ENCODE measurements around the gene ERICH4.

ERICH4 gene

GRCh38 chr19:41414461-41414860 is 28.5 kb upstream of the ERICH4 start:
- DNase-seq (ENCODE audit: low read depth, low spot score), result no peak

GRCh38 chr19:41415154-41415571 is 27.8 kb upstream of the ERICH4 start:
- no peak for DNase-seq (ENCODE audit: low read depth, low spot score)

GRCh38 chr19:41416194-41416674 is 26.7 kb upstream of the ERICH4 start:
- no peak for DNase-seq (ENCODE audit: low read depth, low spot score)

GRCh38 chr19:41420101-41420880 is 22.7 kb upstream of the ERICH4 start:
- no peak for DNase-seq (ENCODE audit: low read depth, low spot score)

GRCh38 chr19:41421314-41421713 is 21.6 kb upstream of the ERICH4 start:
- no peak for DNase-seq (ENCODE audit: low read depth, low spot score)

- DNase-seq (ENCODE audit: low read depth, low spot score), result no peak
Measured at GRCh38 chr19:41421973-41422372, 21.0 kb upstream of the ERICH4 start.

GRCh38 chr19:41422456-41422855 is 20.5 kb upstream of the ERICH4 start:
- DNase-seq (ENCODE audit: low read depth, low spot score), result no peak

GRCh38 chr19:41422955-41423354 is 20.0 kb upstream of the ERICH4 start:
- DNase-seq (ENCODE audit: low read depth, low spot score), result no peak

- no peak for DNase-seq (ENCODE audit: low read depth, low spot score)
Measured at GRCh38 chr19:41424335-41425173, 18.4 kb upstream of the ERICH4 start.

GRCh38 chr19:41425174-41426115 is 17.5 kb upstream of the ERICH4 start:
- DNase-seq (ENCODE audit: low read depth, low spot score), result peak; percentile 10

GRCh38 chr19:41426116-41426841 is 16.7 kb upstream of the ERICH4 start:
- DNase-seq (ENCODE audit: low read depth, low spot score), result no peak

GRCh38 chr19:41426952-41427646 is 15.9 kb upstream of the ERICH4 start, which contains the start of gene B3GNT8:
TSS of gene B3GNT8 (minus strand) at chr19:41427374. CDS start at chr19:41426778, 596 bp downstream.
- peak; percentile 78 for DNase-seq (ENCODE audit: low read depth, low spot score)

- peak; percentile 25 for DNase-seq (ENCODE audit: low read depth, low spot score)
Measured at GRCh38 chr19:41427647-41428480, 15.1 kb upstream of the ERICH4 start.

GRCh38 chr19:41428481-41428859 is 14.5 kb upstream of the ERICH4 start:
- DNase-seq (ENCODE audit: low read depth, low spot score), result no peak

GRCh38 chr19:41430922-41431321 is 12.0 kb upstream of the ERICH4 start:
- DNase-seq (ENCODE audit: low read depth, low spot score), result no peak

- DNase-seq (ENCODE audit: low read depth, low spot score), result peak; percentile 26
Measured at GRCh38 chr19:41431426-41432386, 11.2 kb upstream of the ERICH4 start.

GRCh38 chr19:41433171-41433570 is 9.8 kb upstream of the ERICH4 start:
- no peak for DNase-seq (ENCODE audit: low read depth, low spot score)

GRCh38 chr19:41434450-41434849 is 8.5 kb upstream of the ERICH4 start:
- no peak for DNase-seq (ENCODE audit: low read depth, low spot score)

Data from ELF-1 (cell line).